SK-N-SH (cell line): Measurements from ENCODE around the gene NPHS1. TPM values are rescaled to one million over a fixed set of nuclear protein-coding genes. Genes with fewer than 3 reads are reported as not detected.

Source experiments
- CTCF ChIA-PET: fragments of 300-600, 350-600 bp; formaldehyde crosslinking; extraction: SDS; loops from one replicate; lab custom pipeline; 2021; lab: Yijun Ruan, JAX
- POLR2A ChIA-PET: fragments of 350-600 bp; sonication (Branson Sonifier 250); formaldehyde crosslinking; extraction: SDS; loops from one replicate; lab custom pipeline; 2020; ENCODE audit warnings: antibody characterized with exemption, inconsistent platforms; lab: Yijun Ruan, JAX
- DNase-seq: peaks from one replicate; pipeline ENCODE4 v3.0.0; 2012
- H2AFZ ChIP-seq: fragments of 200-600 bp; sonication (generic); 2 replicates; pipeline ENCODE4 v1.8.1; 2016; ENCODE audit warnings: antibody characterized with exemption, mild to moderate bottlenecking, low read depth
- H3F3A ChIP-seq: fragments of 200-600 bp; sonication (generic); replicated peaks from 2 replicates; pipeline ENCODE3; 2016; ENCODE audit warnings: antibody characterized with exemption, mild to moderate bottlenecking; ENCODE audit not compliant: insufficient read depth
- H3K27ac ChIP-seq, 2 experiments: fragments of 200-500 bp in 1 of 2; fragments of 200-600 bp in 1 of 2; sonication (Bioruptor generic) in 1 of 2; sonication (generic), shearing (Covaris generic) in 1 of 2; 2 replicates each; pipeline versions ENCODE4 v1.5.1 to v1.6.1; 2014 to 2016; ENCODE audit warnings: low read depth in 2 of 2, inconsistent platforms in 1 of 2, low read length in 1 of 2, mild to moderate bottlenecking in 1 of 2, mixed read lengths in 1 of 2
- H3K27me3 ChIP-seq: fragments of 200-600 bp; sonication (generic), shearing (Covaris generic); 2 replicates; pipeline ENCODE4 v1.6.1; 2016; ENCODE audit warnings: mixed run types; ENCODE audit not compliant: insufficient read depth
- H3K36me3 ChIP-seq, 2 experiments: fragments of 200-500 bp in 1 of 2; fragments of 200-600 bp in 1 of 2; sonication (Bioruptor generic) in 1 of 2; sonication (generic) in 1 of 2; replicated peaks in 1 of 2; 2 replicates each; pipeline versions ENCODE3 to v1.5.1; 2014 to 2016; ENCODE audit warnings: low read length in 1 of 2, mild to moderate bottlenecking in 1 of 2; ENCODE audit not compliant: insufficient read depth in 2 of 2, control insufficient read depth in 1 of 2
- H3K4me1 ChIP-seq, 2 experiments: fragments of 200-500 bp in 1 of 2; fragments of 200-600 bp in 1 of 2; sonication (Bioruptor generic) in 1 of 2; sonication (generic), shearing (Covaris generic) in 1 of 2; 2 replicates each; pipeline versions ENCODE4 v1.5.1 to v1.6.1; 2014 to 2016; ENCODE audit warnings: low read depth in 1 of 2, low read length in 1 of 2, mixed run types in 1 of 2; ENCODE audit not compliant: insufficient read depth in 2 of 2, control insufficient read depth in 1 of 2
- H3K4me2 ChIP-seq: fragments of 200-600 bp; sonication (generic), shearing (Covaris generic); 2 replicates; pipeline ENCODE4 v1.6.1; 2017; ENCODE audit warnings: mixed run types
- H3K4me3 ChIP-seq, 2 experiments: fragments of 200-500 bp in 1 of 2; fragments of 200-600 bp in 1 of 2; sonication (Bioruptor generic) in 1 of 2; sonication (generic), shearing (Covaris generic) in 1 of 2; 2 replicates each; pipeline versions ENCODE4 v1.5.1 to v1.8.1; 2014 to 2016; ENCODE audit warnings: low read depth in 2 of 2, inconsistent platforms in 1 of 2, low read length in 1 of 2, mild to moderate bottlenecking in 1 of 2, mixed read lengths in 1 of 2, moderate library complexity in 1 of 2
- H3K79me2 ChIP-seq: fragments of 200-600 bp; sonication (generic); 2 replicates; pipeline ENCODE4 v1.8.1; 2017; ENCODE audit warnings: mild to moderate bottlenecking; ENCODE audit not compliant: insufficient read depth
- H3K9ac ChIP-seq: fragments of 200-600 bp; sonication (generic); 2 replicates; pipeline ENCODE4 v1.6.1; 2017; ENCODE audit warnings: mixed run types
- H3K9me2 ChIP-seq: fragments of 200-600 bp; sonication (generic); 2 replicates; pipeline ENCODE4 v1.6.1; 2017; ENCODE audit warnings: mixed run types
- H3K9me3 ChIP-seq: fragments of 200-600 bp; sonication (generic); 2 replicates; pipeline ENCODE4 v1.6.1; 2017; ENCODE audit warnings: mixed run types, mild to moderate bottlenecking, moderate library complexity
- H4K20me1 ChIP-seq: fragments of 200-600 bp; sonication (generic); 2 replicates; pipeline ENCODE4 v1.6.1; 2017; ENCODE audit warnings: mild to moderate bottlenecking, mixed run types; ENCODE audit not compliant: insufficient read depth
- ELF1 ChIP-seq: IDR thresholded peaks from 2 replicates; pipeline ENCODE4 v1.4.0; 2012
- FOSL2 ChIP-seq: IDR thresholded peaks from 2 replicates; pipeline ENCODE4 v1.4.0; 2012; ENCODE audit warnings: low read depth, mild to moderate bottlenecking, moderate library complexity, borderline replicate concordance
- FOXJ3 ChIP-seq: sonication (generic); formaldehyde crosslinking; IDR thresholded peaks from 2 replicates; pipeline ENCODE4 v1.5.1; 2020; ENCODE audit warnings: mild to moderate bottlenecking, missing genetic modification reagents
- MXI1 ChIP-seq: IDR thresholded peaks from 2 replicates; pipeline ENCODE4 v1.6.1; 2012; ENCODE audit warnings: mild to moderate bottlenecking, low read depth, low read length, improper control_type of control experiment
- NFIC ChIP-seq: IDR thresholded peaks from 2 replicates; pipeline ENCODE4 v1.4.0; 2012; ENCODE audit warnings: borderline replicate concordance
- PBX3 ChIP-seq: IDR thresholded peaks from 2 replicates; pipeline ENCODE4; 2012
- RAD21 ChIP-seq: IDR thresholded peaks from 2 replicates; pipeline ENCODE4 v1.6.1; 2012; ENCODE audit warnings: mild to moderate bottlenecking, low read length
- RCOR1 ChIP-seq: fragments of 150-350 bp; IDR thresholded peaks from 2 replicates; pipeline ENCODE4 v1.6.1; 2017; ENCODE audit warnings: antibody characterized with exemption, low read length
- REST ChIP-seq: IDR thresholded peaks from 2 replicates; pipeline ENCODE4 v1.6.1; 2012; ENCODE audit warnings: mild to moderate bottlenecking, low read depth, low read length, moderate library complexity
- RFX5 ChIP-seq: IDR thresholded peaks from 2 replicates; pipeline ENCODE4 v1.6.1; 2012; ENCODE audit warnings: mild to moderate bottlenecking, improper control_type of control experiment, low read length
- TCF12 ChIP-seq: IDR thresholded peaks from 2 replicates; pipeline ENCODE4 v1.4.0; 2012
- TEAD4 ChIP-seq: IDR thresholded peaks from 2 replicates; pipeline ENCODE4 v1.4.0; 2012; ENCODE audit warnings: mild to moderate bottlenecking, borderline replicate concordance; ENCODE audit not compliant: insufficient read depth
- USF2 ChIP-seq: fragments of 150-350 bp; IDR thresholded peaks from 2 replicates; pipeline ENCODE4 v1.6.1; 2017; ENCODE audit warnings: antibody characterized with exemption, low read length, low read depth, borderline replicate concordance
- YY1 ChIP-seq: IDR thresholded peaks from 2 replicates; pipeline ENCODE4 v1.4.0; 2012; ENCODE audit warnings: low read depth, mild to moderate bottlenecking
- WGBS: methylation state at CpG from one replicate; pipeline ENCODE4 v1.1.6; 2017; ENCODE audit warnings: low lambda C conversion rate; 5-methylcytosine and 5-hydroxymethylcytosine counted together
- polyA plus RNA-seq, 3 experiments: library from polyadenylated mRNA; depleted of rRNA; stranded (reverse); fragments of >200 nt; gene quantifications; 2 replicates each; pipeline ENCODE4 v1.2.3, GENCODE V29; 2012
- TF ChIP-seq, protein P1 (sequence below): fragments of 200-600 bp; sonication (generic); IDR thresholded peaks from 2 replicates; pipeline ENCODE4 v1.6.1; 2017; ENCODE audit warnings: antibody characterized with exemption, mild to moderate bottlenecking, moderate library complexity

Gene NPHS1
- polyA plus RNA-seq, 1 of the 3 experiments (the other 2 are of a cell fraction), result not detected

DNA sequence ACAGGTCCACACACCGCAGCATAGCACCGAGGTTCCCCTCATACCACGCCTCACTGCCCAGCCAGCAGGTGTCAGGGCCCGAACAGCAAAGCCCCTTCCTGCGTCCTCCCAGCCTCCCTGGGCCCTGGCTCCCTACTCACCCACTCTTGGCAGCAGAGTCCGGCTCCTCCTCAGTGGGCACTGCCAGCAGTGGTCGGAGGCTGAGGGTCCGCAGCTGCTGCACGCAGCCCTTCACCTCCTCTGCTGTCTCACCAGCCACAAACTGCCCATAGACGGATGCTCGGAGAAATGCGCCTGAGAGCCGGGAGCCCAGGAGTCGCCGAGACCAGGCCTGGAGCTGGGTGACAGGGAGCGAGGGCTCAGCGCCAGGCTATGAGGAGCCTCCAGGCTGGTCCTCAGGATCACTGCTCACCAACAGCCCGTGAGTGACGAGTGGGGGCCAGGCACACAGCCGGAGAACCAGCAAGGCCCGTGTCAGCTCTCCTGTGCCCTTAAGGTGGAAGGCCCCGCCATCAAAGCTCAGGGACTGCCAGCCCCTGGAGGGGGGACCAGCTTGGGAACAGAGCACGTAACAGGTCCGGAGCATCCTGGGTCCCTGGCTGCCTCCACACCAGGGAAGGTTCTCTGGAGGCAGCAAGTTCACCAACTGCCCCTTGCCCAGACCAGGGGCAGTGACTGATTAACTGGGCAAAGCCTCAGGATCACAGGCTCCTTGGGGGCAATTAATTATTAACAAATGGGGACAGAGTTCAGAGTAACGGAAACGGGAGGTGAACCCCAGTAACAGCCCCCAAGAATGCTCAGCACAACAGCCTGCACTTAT is 39.9 kb downstream of the NPHS1 start, which contains the start of gene PRODH2:
PRODH2 (minus strand) TSS at position 626 of the 823 bp plus-strand sequence; CDS start at position 586, 40 bp downstream.
- Histone ChIP-seq H3K27ac (no peak within 1 kb of the TSS), H3K9me2 (no peaks in the 10 kb centered on the region), H3K4me1 (no peaks in the 10 kb centered on the region), H3F3A (no peaks in the 10 kb centered on the region), H3K4me2 (no peak within 1 kb of the TSS), H4K20me1 (no peaks in the 10 kb centered on the region), H3K79me2 (no peaks in the 10 kb centered on the region), H3K36me3 (no peaks in the 10 kb centered on the region), H2AFZ (no peak within 1 kb of the TSS), H3K27me3 (peaks cover 11% of the 10 kb centered on the region; the same call in 1 of the 2 replicates), H3K9me3 (no peaks in the 10 kb centered on the region), H3K4me3 (no peak within 1 kb of the TSS), H3K9ac (no peak within 1 kb of the TSS)
- 68% methylated on average over 15 of the region's 26 CpGs for WGBS
- TF ChIP-seq, protein P1, sequence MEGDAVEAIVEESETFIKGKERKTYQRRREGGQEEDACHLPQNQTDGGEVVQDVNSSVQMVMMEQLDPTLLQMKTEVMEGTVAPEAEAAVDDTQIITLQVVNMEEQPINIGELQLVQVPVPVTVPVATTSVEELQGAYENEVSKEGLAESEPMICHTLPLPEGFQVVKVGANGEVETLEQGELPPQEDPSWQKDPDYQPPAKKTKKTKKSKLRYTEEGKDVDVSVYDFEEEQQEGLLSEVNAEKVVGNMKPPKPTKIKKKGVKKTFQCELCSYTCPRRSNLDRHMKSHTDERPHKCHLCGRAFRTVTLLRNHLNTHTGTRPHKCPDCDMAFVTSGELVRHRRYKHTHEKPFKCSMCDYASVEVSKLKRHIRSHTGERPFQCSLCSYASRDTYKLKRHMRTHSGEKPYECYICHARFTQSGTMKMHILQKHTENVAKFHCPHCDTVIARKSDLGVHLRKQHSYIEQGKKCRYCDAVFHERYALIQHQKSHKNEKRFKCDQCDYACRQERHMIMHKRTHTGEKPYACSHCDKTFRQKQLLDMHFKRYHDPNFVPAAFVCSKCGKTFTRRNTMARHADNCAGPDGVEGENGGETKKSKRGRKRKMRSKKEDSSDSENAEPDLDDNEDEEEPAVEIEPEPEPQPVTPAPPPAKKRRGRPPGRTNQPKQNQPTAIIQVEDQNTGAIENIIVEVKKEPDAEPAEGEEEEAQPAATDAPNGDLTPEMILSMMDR, result no peak
- TF ChIP-seq MXI1 (no peak), FOXJ3 (CRISPR knock-in tag) (no peak), RAD21 (no peak), NFIC (no peak), YY1 (no peak), TCF12 (no peak), ELF1 (no peak), TEAD4 (no peak), RCOR1 (no peak), PBX3 (no peak), REST (no peak), USF2 (no peak), RFX5 (no peak), FOSL2 (no peak)
- ChIA-PET CTCF (interaction anchor here (0.7 kb wide), 1 partner anchor 11 kb away, joined by 3 read pairs; no protein-coding TSS in a partner anchor), POLR2A (no interaction called here)
- DNase-seq, result peak; percentile 27
